MM.1S (cell line): ENCODE results near the gene CPA1.

Experiments used
- CTCF ChIP-seq: fragments of 300-600 bp; sonication (generic); IDR thresholded peaks from 2 replicates; pipeline ENCODE4 v1.5.1; 2016; ENCODE audit warnings: antibody characterized with exemption, low read length, mixed read lengths
- EZH2 ChIP-seq: fragments of 300-600 bp; sonication (generic); optimal IDR thresholded peaks from 2 replicates; pipeline ENCODE3; 2017; ENCODE audit warnings: low read depth, mild to moderate bottlenecking, antibody characterized with exemption, low read length, mixed read lengths
- EZH2phosphoT487 ChIP-seq: fragments of 300-600 bp; sonication (generic); IDR thresholded peaks from 2 replicates; pipeline ENCODE4 v1.6.1; 2018; ENCODE audit warnings: antibody characterized with exemption, low read length

- TF ChIP-seq CTCF (no peak), EZH2 (no peak), EZH2phosphoT487 (no peak)
Measured at GRCh38 chr7:130346941-130347340, 33.4 kb upstream of the CPA1 start.
